ENCODE results near the gene PLCD3. TPM values are rescaled to one million over a fixed set of nuclear protein-coding genes. Genes with fewer than 3 reads are reported as not detected.

The PLCD3 gene
- polyA plus RNA-seq, 4 donors, result 7.8 to 23.1 (median 11.2) TPM

- H3K4me3 ChIP-seq (ENCODE audit: low read depth in 1 of 3, low read length in 3 of 3), result no peak overlapping the region
- no peaks in the 10 kb centered on the region for H3K9me3 ChIP-seq (ENCODE audit: control insufficient read depth in 2 of 2, insufficient read depth in 1 of 2, low read depth in 1 of 2, low read length in 1 of 2)
- peaks cover 0 to 19% (median 3%) of the 10 kb centered on the region in 3 donors for H3K36me3 ChIP-seq (ENCODE audit: control insufficient read depth in 3 of 3, insufficient read depth in 2 of 3, low read depth in 1 of 3, low read length in 3 of 3)
- H3K27ac ChIP-seq (ENCODE audit: low read depth in 1 of 3, low read length in 2 of 3), result peak overlapping the region; percentile 21 to 95 (median 73)
- FAIRE-seq, result no peak
- H3K4me1 ChIP-seq (ENCODE audit: control insufficient read depth in 3 of 3, insufficient read depth in 2 of 3, low read depth in 1 of 3, low read length in 2 of 3), result peaks cover 5 to 56% (median 9%) of the 10 kb centered on the region in 3 donors
- WGBS, 3 donors, result 84 to 92% (median 85%) methylated on average over 12 of the region's 12 CpGs
- no peaks in the 10 kb centered on the region for H3K27me3 ChIP-seq (ENCODE audit: control insufficient read depth in 3 of 3, insufficient read depth in 3 of 3, low read length in 3 of 3)
- DNase-seq, result no peak
These were observed 38.1 kb upstream of the PLCD3 start for GRCh38 chr17:45170280-45170930.

DNA sequence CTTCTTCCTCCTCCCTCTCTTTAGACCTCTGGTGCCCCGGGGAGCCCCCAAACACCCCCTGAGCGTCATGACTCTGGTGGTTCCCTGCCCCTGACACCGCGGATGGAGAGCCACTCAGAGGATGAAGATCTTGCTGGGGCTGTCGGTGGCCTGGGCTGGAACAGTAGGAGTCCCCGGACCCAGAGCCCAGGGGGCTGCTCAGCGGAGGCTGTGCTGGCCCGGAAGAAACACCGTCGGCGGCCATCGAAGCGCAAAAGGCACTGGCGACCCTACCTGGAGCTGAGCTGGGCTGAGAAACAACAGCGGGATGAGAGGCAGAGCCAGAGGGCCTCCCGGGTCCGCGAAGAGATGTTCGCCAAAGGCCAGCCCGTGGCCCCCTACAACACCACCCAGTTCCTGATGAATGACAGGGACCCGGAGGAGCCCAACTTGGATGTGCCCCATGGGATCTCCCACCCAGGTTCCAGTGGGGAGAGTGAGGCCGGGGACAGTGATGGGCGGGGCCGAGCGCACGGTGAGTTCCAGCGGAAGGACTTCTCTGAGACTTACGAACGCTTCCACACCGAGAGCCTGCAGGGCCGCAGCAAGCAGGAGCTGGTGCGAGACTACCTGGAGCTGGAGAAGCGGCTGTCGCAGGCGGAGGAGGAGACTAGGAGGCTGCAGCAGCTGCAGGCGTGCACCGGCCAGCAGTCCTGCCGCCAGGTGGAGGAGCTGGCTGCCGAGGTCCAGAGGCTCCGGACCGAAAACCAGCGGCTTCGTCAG lies 36.9 kb upstream of the PLCD3 start:
- DNase-seq (no peak), FAIRE-seq (no peak)
- Histone ChIP-seq H3K36me3 (ENCODE audit: control insufficient read depth in 3 of 3, insufficient read depth in 2 of 3, low read depth in 1 of 3, low read length in 3 of 3) (peaks cover 0 to 29% (median 3%) of the 10 kb centered on the region in 3 donors), H3K9me3 (ENCODE audit: control insufficient read depth in 2 of 2, insufficient read depth in 1 of 2, low read depth in 1 of 2, low read length in 1 of 2) (no peaks in the 10 kb centered on the region), H3K4me1 (ENCODE audit: control insufficient read depth in 3 of 3, insufficient read depth in 2 of 3, low read depth in 1 of 3, low read length in 2 of 3) (peaks cover 5 to 50% (median 9%) of the 10 kb centered on the region in 3 donors), H3K4me3 (ENCODE audit: low read depth in 1 of 3, low read length in 3 of 3) (no peak overlapping the region), H3K27me3 (ENCODE audit: control insufficient read depth in 3 of 3, insufficient read depth in 3 of 3, low read length in 3 of 3) (no peaks in the 10 kb centered on the region), H3K27ac (ENCODE audit: low read depth in 1 of 3, low read length in 2 of 3) (peak overlapping the region in 1 of 3 donors; percentile 95)
- 93 to 96% (median 95%) methylated on average over 42 to 43 of the region's 43 CpGs for WGBS, 3 donors

DNA sequence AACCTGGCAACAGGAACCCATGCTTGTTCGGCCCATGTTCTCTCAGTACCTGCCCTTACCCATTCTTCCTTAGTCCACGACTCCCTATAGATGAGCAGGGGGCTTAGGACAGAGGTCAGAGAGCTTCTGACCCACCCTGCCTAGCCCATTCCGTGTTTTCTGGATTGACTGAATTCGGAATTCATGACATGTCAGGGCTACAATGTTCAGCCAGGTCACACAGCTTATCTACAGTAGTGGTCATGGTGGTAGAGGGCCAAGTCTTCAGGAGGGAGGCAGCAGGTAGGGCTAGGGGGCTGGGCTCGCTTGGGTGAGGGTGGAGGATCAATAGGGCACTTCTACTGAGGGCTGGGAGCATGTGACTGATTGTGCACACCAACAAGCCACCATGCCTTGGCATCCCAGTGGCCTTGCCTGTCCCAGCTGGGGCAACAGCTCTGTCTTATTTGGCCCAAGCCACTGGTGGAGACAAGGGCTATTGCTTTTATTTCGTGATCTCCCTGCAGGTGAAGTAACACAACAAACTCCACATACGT lies 32.5 kb upstream of the PLCD3 start:
- Histone ChIP-seq H3K27me3 (ENCODE audit: control insufficient read depth in 3 of 3, insufficient read depth in 3 of 3, low read length in 3 of 3) (no peaks in the 10 kb centered on the region), H3K27ac (ENCODE audit: low read depth in 1 of 3, low read length in 2 of 3) (no peak overlapping the region), H3K36me3 (ENCODE audit: control insufficient read depth in 3 of 3, insufficient read depth in 2 of 3, low read depth in 1 of 3, low read length in 3 of 3) (peaks cover 0 to 25% (median 3%) of the 10 kb centered on the region in 3 donors), H3K9me3 (ENCODE audit: control insufficient read depth in 2 of 2, insufficient read depth in 1 of 2, low read depth in 1 of 2, low read length in 1 of 2) (no peaks in the 10 kb centered on the region), H3K4me1 (ENCODE audit: control insufficient read depth in 3 of 3, insufficient read depth in 2 of 3, low read depth in 1 of 3, low read length in 2 of 3) (peaks cover 0 to 21% (median 3%) of the 10 kb centered on the region in 3 donors), H3K4me3 (ENCODE audit: low read depth in 1 of 3, low read length in 3 of 3) (no peak overlapping the region)
- FAIRE-seq (no peak), DNase-seq (no peak)
- WGBS, 3 donors, result 92 to 94% (median 93%) methylated on average over 7 of the region's 7 CpGs

GRCh38 chr17:45162025-45162687 lies 29.8 kb upstream of the PLCD3 start:
- WGBS, 3 donors, result 49 to 57% (median 53%) methylated on average over 9 of the region's 9 CpGs
- DNase-seq, result no peak
- no peak for FAIRE-seq
- peak overlapping the region in 2 of 3 donors; percentile 12 to 70 for H3K27ac ChIP-seq (ENCODE audit: low read depth in 1 of 3, low read length in 2 of 3)
- peaks cover 2 to 35% (median 5%) of the 10 kb centered on the region in 3 donors for H3K4me1 ChIP-seq (ENCODE audit: control insufficient read depth in 3 of 3, insufficient read depth in 2 of 3, low read depth in 1 of 3, low read length in 2 of 3)
- H3K36me3 ChIP-seq (ENCODE audit: control insufficient read depth in 3 of 3, insufficient read depth in 2 of 3, low read depth in 1 of 3, low read length in 3 of 3), result peaks cover 0 to 17% (median 0%) of the 10 kb centered on the region in 3 donors
- H3K9me3 ChIP-seq (ENCODE audit: control insufficient read depth in 2 of 2, insufficient read depth in 1 of 2, low read depth in 1 of 2, low read length in 1 of 2), result no peaks in the 10 kb centered on the region
- peak overlapping the region in 2 of 3 donors; percentile 32 to 49 for H3K4me3 ChIP-seq (ENCODE audit: low read depth in 1 of 3, low read length in 3 of 3)
- H3K27me3 ChIP-seq (ENCODE audit: control insufficient read depth in 3 of 3, insufficient read depth in 3 of 3, low read length in 3 of 3), result no peaks in the 10 kb centered on the region

GRCh38 chr17:45161288-45162024 lies 29.1 kb upstream of the PLCD3 start, which contains the start of gene HEXIM2:
Gene HEXIM2, plus strand, starts transcription at chr17:45161875. Its CDS starts 919 bp downstream, at chr17:45162794.
- H3K4me1 ChIP-seq (ENCODE audit: control insufficient read depth in 3 of 3, insufficient read depth in 2 of 3, low read depth in 1 of 3, low read length in 2 of 3), result peaks cover 2 to 35% (median 5%) of the 10 kb centered on the region in 3 donors
- H3K9me3 ChIP-seq (ENCODE audit: control insufficient read depth in 2 of 2, insufficient read depth in 1 of 2, low read depth in 1 of 2, low read length in 1 of 2), result no peaks in the 10 kb centered on the region
- FAIRE-seq (peak; percentile 33), DNase-seq (peak; percentile 100)
- H3K27ac ChIP-seq (ENCODE audit: low read depth in 1 of 3, low read length in 2 of 3), result peak within 1 kb of the TSS; percentile 97 to 100 (median 97)
- WGBS, 3 donors, result 0 to 1% (median 0%) methylated on average over 49 to 53 of the region's 53 CpGs
- peaks cover 0 to 21% (median 0%) of the 10 kb centered on the region in 3 donors for H3K36me3 ChIP-seq (ENCODE audit: control insufficient read depth in 3 of 3, insufficient read depth in 2 of 3, low read depth in 1 of 3, low read length in 3 of 3)
- H3K4me3 ChIP-seq (ENCODE audit: low read depth in 1 of 3, low read length in 3 of 3), result peak within 1 kb of the TSS; percentile 84 to 99 (median 88)
- H3K27me3 ChIP-seq (ENCODE audit: control insufficient read depth in 3 of 3, insufficient read depth in 3 of 3, low read length in 3 of 3), result no peaks in the 10 kb centered on the region

GRCh38 chr17:45160447-45161287 lies 28.4 kb upstream of the PLCD3 start:
- no peaks in the 10 kb centered on the region for H3K27me3 ChIP-seq (ENCODE audit: control insufficient read depth in 3 of 3, insufficient read depth in 3 of 3, low read length in 3 of 3)
- DNase-seq, result peak; percentile 58 to 90
- H3K27ac ChIP-seq (ENCODE audit: low read depth in 1 of 3, low read length in 2 of 3), result peak overlapping the region; percentile 97 to 100 (median 97)
- FAIRE-seq, result no peak
- H3K36me3 ChIP-seq (ENCODE audit: control insufficient read depth in 3 of 3, insufficient read depth in 2 of 3, low read depth in 1 of 3, low read length in 3 of 3), result peaks cover 0 to 21% (median 0%) of the 10 kb centered on the region in 3 donors
- H3K4me3 ChIP-seq (ENCODE audit: low read depth in 1 of 3, low read length in 3 of 3), result peak overlapping the region; percentile 84 to 99 (median 88)
- WGBS, 3 donors, result 0% methylated on average over 45 to 48 of the region's 48 CpGs
- no peaks in the 10 kb centered on the region for H3K9me3 ChIP-seq (ENCODE audit: control insufficient read depth in 2 of 2, insufficient read depth in 1 of 2, low read depth in 1 of 2, low read length in 1 of 2)
- H3K4me1 ChIP-seq (ENCODE audit: control insufficient read depth in 3 of 3, insufficient read depth in 2 of 3, low read depth in 1 of 3, low read length in 2 of 3), result peaks cover 2 to 35% (median 5%) of the 10 kb centered on the region in 3 donors

GRCh38 chr17:45156242-45156641 lies 23.9 kb upstream of the PLCD3 start:
- WGBS, 3 donors, result 78 to 95% (median 82%) methylated on average over 3 of the region's 3 CpGs
- H3K4me3 ChIP-seq (ENCODE audit: low read depth in 1 of 3, low read length in 3 of 3), result no peak overlapping the region
- no peak for DNase-seq
- no peaks in the 10 kb centered on the region for H3K27me3 ChIP-seq (ENCODE audit: control insufficient read depth in 3 of 3, insufficient read depth in 3 of 3, low read length in 3 of 3)
- H3K27ac ChIP-seq (ENCODE audit: low read depth in 1 of 3, low read length in 2 of 3), result no peak overlapping the region
- no peak for FAIRE-seq
- peaks cover 0 to 10% (median 0%) of the 10 kb centered on the region in 3 donors for H3K36me3 ChIP-seq (ENCODE audit: control insufficient read depth in 3 of 3, insufficient read depth in 2 of 3, low read depth in 1 of 3, low read length in 3 of 3)
- peaks cover 5 to 36% (median 8%) of the 10 kb centered on the region in 3 donors for H3K4me1 ChIP-seq (ENCODE audit: control insufficient read depth in 3 of 3, insufficient read depth in 2 of 3, low read depth in 1 of 3, low read length in 2 of 3)
- no peaks in the 10 kb centered on the region for H3K9me3 ChIP-seq (ENCODE audit: control insufficient read depth in 2 of 2, insufficient read depth in 1 of 2, low read depth in 1 of 2, low read length in 1 of 2)
